AG04450 (cell line): ENCODE measurements around the gene BTF3. TPM values are rescaled to one million over a fixed set of nuclear protein-coding genes. Genes with fewer than 3 reads are reported as not detected.
"Not testable (repeated sequence)": the region's sequence is repeated elsewhere in the genome, so short reads cannot be mapped to it uniquely, and the experiment has no call there.

Source experiments
- CTCF ChIA-PET: fragments of 300-600, 350-600 bp; formaldehyde crosslinking; extraction: SDS; loops from one replicate; lab custom pipeline; 2022; ENCODE audit warnings: antibody characterized with exemption, inconsistent platforms; lab: Charles Lee
- POLR2A ChIA-PET: fragments of 350-600 bp; formaldehyde crosslinking; extraction: SDS; loops from one replicate; lab custom pipeline; 2021; ENCODE audit warnings: antibody characterized with exemption, inconsistent platforms; lab: Yijun Ruan, JAX
- DNase-seq: peaks from one replicate; pipeline ENCODE4 v3.0.0-alpha.2; 2011; ENCODE audit warnings: low read depth, low spot score
- H3K27ac ChIP-seq: one replicate; pipeline ENCODE4 v1.5.1; 2012; ENCODE audit warnings: low read depth, low read length, control low read depth
- H3K27me3 ChIP-seq: one replicate; pipeline ENCODE4 v1.6.0; 2012; ENCODE audit warnings: low read length; ENCODE audit not compliant: control insufficient read depth, insufficient read depth
- H3K4me3 ChIP-seq: 2 replicates; pipeline ENCODE4 v1.5.1; 2011; ENCODE audit warnings: mild to moderate bottlenecking, low read depth, low read length, control low read depth
- H3K9me3 ChIP-seq: 2 replicates; pipeline ENCODE4 v1.5.1; 2012; ENCODE audit warnings: low read length; ENCODE audit not compliant: control insufficient read depth, insufficient read depth
- polyA plus RNA-seq: library from polyadenylated mRNA; depleted of rRNA; stranded (reverse); fragments of >200 nt; gene quantifications from 2 replicates; pipeline ENCODE4 v1.2.3, GENCODE V29; 2011
- TF ChIP-seq, protein P1 (sequence below): IDR thresholded peaks from 2 replicates; pipeline ENCODE4 v1.5.1; 2011; ENCODE audit warnings: low read depth, low read length, control low read depth, inconsistent platforms

BTF3 gene
- polyA plus RNA-seq, 1 experiment = 755 TPM

- CTCF ChIA-PET = interaction anchor here (0.6 to 3.4 kb wide), 50 partner anchors 8 to 488 kb away, joined by 3 to 61 read pairs (median 4); partner anchors contain the start of gene BTF3
- POLR2A ChIA-PET = interaction anchor here (0.5 to 1.3 kb wide), 5 partner anchors 8 to 385 kb away, joined by 3 to 12 read pairs (median 3); no protein-coding TSS in a partner anchor
- Histone ChIP-seq H3K4me3 (peak overlapping the region; percentile 61), H3K27ac (no peak overlapping the region), H3K9me3 (no peaks in the 10 kb centered on the region), H3K27me3 (no peaks in the 10 kb centered on the region)
- TF ChIP-seq, protein P1, sequence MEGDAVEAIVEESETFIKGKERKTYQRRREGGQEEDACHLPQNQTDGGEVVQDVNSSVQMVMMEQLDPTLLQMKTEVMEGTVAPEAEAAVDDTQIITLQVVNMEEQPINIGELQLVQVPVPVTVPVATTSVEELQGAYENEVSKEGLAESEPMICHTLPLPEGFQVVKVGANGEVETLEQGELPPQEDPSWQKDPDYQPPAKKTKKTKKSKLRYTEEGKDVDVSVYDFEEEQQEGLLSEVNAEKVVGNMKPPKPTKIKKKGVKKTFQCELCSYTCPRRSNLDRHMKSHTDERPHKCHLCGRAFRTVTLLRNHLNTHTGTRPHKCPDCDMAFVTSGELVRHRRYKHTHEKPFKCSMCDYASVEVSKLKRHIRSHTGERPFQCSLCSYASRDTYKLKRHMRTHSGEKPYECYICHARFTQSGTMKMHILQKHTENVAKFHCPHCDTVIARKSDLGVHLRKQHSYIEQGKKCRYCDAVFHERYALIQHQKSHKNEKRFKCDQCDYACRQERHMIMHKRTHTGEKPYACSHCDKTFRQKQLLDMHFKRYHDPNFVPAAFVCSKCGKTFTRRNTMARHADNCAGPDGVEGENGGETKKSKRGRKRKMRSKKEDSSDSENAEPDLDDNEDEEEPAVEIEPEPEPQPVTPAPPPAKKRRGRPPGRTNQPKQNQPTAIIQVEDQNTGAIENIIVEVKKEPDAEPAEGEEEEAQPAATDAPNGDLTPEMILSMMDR = peak; percentile 72
- DNase-seq = no peak
These were observed 46.8 kb upstream of the BTF3 start for GRCh38 chr5:73451224-73452130.

DNA sequence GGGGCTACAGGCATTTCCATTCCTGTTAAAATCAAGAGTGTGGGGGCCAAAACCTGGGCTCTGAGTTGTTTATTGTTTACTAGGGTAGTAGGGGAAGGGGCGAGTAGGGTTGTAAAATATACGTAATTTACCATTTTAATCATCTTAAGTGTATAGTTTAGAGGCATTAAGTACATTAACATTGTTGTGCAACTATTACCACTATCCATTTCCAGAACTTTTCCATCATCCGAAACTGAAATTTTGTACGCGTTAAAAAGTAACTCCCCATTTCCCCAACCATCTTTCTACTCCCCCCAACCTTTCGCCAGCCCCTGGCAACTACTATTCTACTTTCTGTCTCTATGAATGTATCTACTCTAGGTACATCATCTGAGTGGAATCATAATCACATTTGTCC is 46.0 kb upstream of the BTF3 start:
- no peaks in the 10 kb centered on the region for H3K9me3 ChIP-seq
- no peak for DNase-seq
- ChIA-PET CTCF (interaction anchor here (2.7 kb wide), 1 partner anchor 237 kb away, joined by 61 read pairs; no protein-coding TSS in a partner anchor), POLR2A (no interaction called here)
- TF ChIP-seq, protein P1 = no peak
- no peak overlapping the region for H3K4me3 ChIP-seq
- no peak overlapping the region for H3K27ac ChIP-seq
- no peaks in the 10 kb centered on the region for H3K27me3 ChIP-seq

DNA sequence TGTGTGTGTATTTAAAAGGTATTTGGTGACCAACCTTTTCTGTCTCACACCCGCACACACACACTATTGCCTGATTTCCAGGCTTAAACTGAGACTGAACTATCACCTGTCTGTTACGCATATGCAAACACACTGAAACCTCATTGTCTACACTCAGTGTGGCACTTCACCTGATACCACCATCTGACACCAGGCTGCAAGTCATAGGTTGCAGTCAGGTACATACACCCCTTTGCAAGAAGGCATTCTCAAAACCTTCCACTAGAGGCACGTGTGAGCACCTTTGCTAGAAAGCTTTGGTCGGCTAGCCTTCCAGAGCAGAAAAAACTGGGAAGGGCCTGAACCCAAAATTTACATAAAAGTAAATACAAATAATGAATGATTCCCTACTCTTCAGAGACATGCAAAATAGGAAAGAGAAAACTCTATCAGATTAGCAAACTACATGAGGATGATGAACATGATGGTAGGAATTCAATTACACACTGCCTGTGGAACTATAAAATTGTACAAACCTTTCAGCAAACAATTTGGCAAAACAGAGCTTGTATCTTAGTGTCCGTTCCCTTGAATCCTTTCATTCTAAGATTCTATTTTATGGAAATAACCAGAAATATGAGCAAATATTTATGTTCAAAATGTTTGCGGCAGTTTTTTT is 43.7 kb upstream of the BTF3 start:
- no peak for DNase-seq
- POLR2A ChIA-PET = interaction anchor here (0.6 kb wide), 1 partner anchor 66 kb away, joined by 3 read pairs; no protein-coding TSS in a partner anchor

DNA sequence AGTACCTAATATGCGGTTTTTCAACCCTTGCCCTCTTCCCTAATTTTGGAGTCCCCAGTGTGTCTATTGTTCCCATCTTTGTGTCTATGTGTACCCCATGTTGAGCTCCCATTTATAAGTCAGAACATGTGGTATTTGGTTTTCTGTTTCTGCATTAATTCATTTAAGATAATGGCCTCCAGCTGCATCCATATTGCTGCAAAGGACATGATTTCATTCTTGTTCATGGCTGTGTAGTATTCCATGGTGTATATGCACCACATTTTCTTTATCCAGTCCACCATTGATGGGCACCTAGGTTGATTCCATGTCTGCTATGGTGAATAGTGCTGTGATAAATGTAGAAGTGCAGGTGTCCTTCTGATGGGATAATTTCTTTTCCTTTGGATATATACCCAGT is 41.8 kb upstream of the BTF3 start:
- CTCF ChIA-PET, DNase-seq, POLR2A ChIA-PET, H3K4me3 ChIP-seq, H3K27ac ChIP-seq, H3K9me3 ChIP-seq, H3K27me3 ChIP-seq: not testable (repeated sequence)

More for the DNA sequence above, 43.7 kb upstream of the BTF3 start:
- H3K27me3 ChIP-seq = no peaks in the 10 kb centered on the region
- CTCF ChIA-PET = interaction anchor here (0.5 to 2.4 kb wide), 26 partner anchors 9 to 524 kb away, joined by 3 to 19 read pairs (median 3); no protein-coding TSS in a partner anchor
- H3K4me3 ChIP-seq = no peak overlapping the region
- TF ChIP-seq, protein P1 = peak; percentile 91
- no peaks in the 10 kb centered on the region for H3K9me3 ChIP-seq
- H3K27ac ChIP-seq = no peak overlapping the region

- no peaks in the 10 kb centered on the region for H3K9me3 ChIP-seq
- H3K27ac ChIP-seq = no peak overlapping the region
- ChIA-PET POLR2A (interaction anchor here (0.6 kb wide), 1 partner anchor 8 kb away, joined by 4 read pairs; no protein-coding TSS in a partner anchor), CTCF (interaction anchor here (0.7 to 1.2 kb wide), 2 partner anchors 9 to 208 kb away, joined by 3 read pairs; no protein-coding TSS in a partner anchor)
- no peak for DNase-seq
- TF ChIP-seq, protein P1 = no peak
- H3K27me3 ChIP-seq = no peaks in the 10 kb centered on the region
- H3K4me3 ChIP-seq = no peak overlapping the region
These were observed 38.9 kb upstream of the BTF3 start for GRCh38 chr5:73459366-73459765.
